ENCODE data around the gene C10orf90. TPM values are rescaled to one million over a fixed set of nuclear protein-coding genes. Genes with fewer than 3 reads are reported as not detected.

C10orf90 gene
- total RNA-seq, 1 donor from 2014 or later, result not detected

GRCh38 chr10:126454045-126454751 lies 216.3 kb downstream of the C10orf90 start:
- Mint-ChIP-seq H3K27me3 (no peaks in the 10 kb centered on the region), H3K36me3 (ENCODE audit: low read depth) (no peaks in the 10 kb centered on the region), H3K4me3 (no peak overlapping the region), H3K27ac (no peak overlapping the region), H3K9me3 (peaks cover 4% of the 10 kb centered on the region), H3K4me1 (no peaks in the 10 kb centered on the region)
- ChIA-PET POLR2A (no interaction called here), CTCF (no interaction called here)
- no peak for TF ChIP-seq CTCF (IDR thresholded peaks at IDR 0.05)
- DNase-seq, result no peak
- intact Hi-C loops (cut with micrococcal nuclease), result no loop called here
- no peak for ATAC-seq (ENCODE audit: low read depth)

GRCh38 chr10:126452245-126452644 lies 218.2 kb downstream of the C10orf90 start:
- ATAC-seq (ENCODE audit: low read depth), result no peak
- no peak overlapping the region for H3K27ac Mint-ChIP-seq
- no peak overlapping the region for H3K4me3 Mint-ChIP-seq
- H3K9me3 Mint-ChIP-seq, result peaks cover 4% of the 10 kb centered on the region
- H3K36me3 Mint-ChIP-seq (ENCODE audit: low read depth), result no peaks in the 10 kb centered on the region
- DNase-seq, result no peak
- H3K4me1 Mint-ChIP-seq, result no peaks in the 10 kb centered on the region
- TF ChIP-seq CTCF (IDR thresholded peaks at IDR 0.05), result no peak
- CTCF ChIA-PET, result no interaction called here
- POLR2A ChIA-PET, result no interaction called here
- no peaks in the 10 kb centered on the region for H3K27me3 Mint-ChIP-seq
- intact Hi-C loops (cut with micrococcal nuclease), result no loop called here

GRCh38 chr10:126448091-126448490 lies 222.4 kb downstream of the C10orf90 start:
- ATAC-seq (ENCODE audit: low read depth) (no peak), DNase-seq (no peak)
- TF ChIP-seq CTCF (IDR thresholded peaks at IDR 0.05), result no peak
- H3K4me1 Mint-ChIP-seq, result no peaks in the 10 kb centered on the region
- CTCF ChIA-PET, result no interaction called here
- H3K9me3 Mint-ChIP-seq, result peaks cover 10% of the 10 kb centered on the region
- H3K27ac Mint-ChIP-seq, result no peak overlapping the region
- no peaks in the 10 kb centered on the region for H3K36me3 Mint-ChIP-seq (ENCODE audit: low read depth)
- H3K27me3 Mint-ChIP-seq, result peaks cover 2% of the 10 kb centered on the region
- intact Hi-C loops (cut with micrococcal nuclease), result no loop called here
- POLR2A ChIA-PET, result no interaction called here
- no peak overlapping the region for H3K4me3 Mint-ChIP-seq

GRCh38 chr10:126439942-126440341 lies 230.6 kb downstream of the C10orf90 start:
- no peaks in the 10 kb centered on the region for H3K27me3 Mint-ChIP-seq
- no peak for TF ChIP-seq CTCF (IDR thresholded peaks at IDR 0.05)
- no peak overlapping the region for H3K27ac Mint-ChIP-seq
- ATAC-seq (ENCODE audit: low read depth) (no peak), DNase-seq (no peak)
- H3K4me1 Mint-ChIP-seq, result no peaks in the 10 kb centered on the region
- H3K36me3 Mint-ChIP-seq (ENCODE audit: low read depth), result no peaks in the 10 kb centered on the region
- H3K9me3 Mint-ChIP-seq, result peaks cover 6% of the 10 kb centered on the region
- intact Hi-C loops (cut with micrococcal nuclease), result no loop called here
- H3K4me3 Mint-ChIP-seq, result no peak overlapping the region
- POLR2A ChIA-PET, result interaction anchor here (0.6 kb wide), 1 partner anchor 56 kb away, joined by 3 read pairs; no protein-coding TSS in a partner anchor
- CTCF ChIA-PET, result no interaction called here

- no peak overlapping the region for H3K4me3 Mint-ChIP-seq
- H3K27ac Mint-ChIP-seq, result no peak overlapping the region
- no peaks in the 10 kb centered on the region for H3K4me1 Mint-ChIP-seq
- intact Hi-C loops (cut with micrococcal nuclease), result no loop called here
- no peaks in the 10 kb centered on the region for H3K27me3 Mint-ChIP-seq
- ChIA-PET CTCF (no interaction called here), POLR2A (no interaction called here)
- TF ChIP-seq CTCF (IDR thresholded peaks at IDR 0.05), result no peak
- DNase-seq (no peak), ATAC-seq (ENCODE audit: low read depth) (no peak)
- H3K9me3 Mint-ChIP-seq, result no peaks in the 10 kb centered on the region
- H3K36me3 Mint-ChIP-seq (ENCODE audit: low read depth), result no peaks in the 10 kb centered on the region
These were observed 232.1 kb downstream of the C10orf90 start for GRCh38 chr10:126438407-126438783.
